ENCODE data around the gene EBPL.

Gene EBPL

DNA sequence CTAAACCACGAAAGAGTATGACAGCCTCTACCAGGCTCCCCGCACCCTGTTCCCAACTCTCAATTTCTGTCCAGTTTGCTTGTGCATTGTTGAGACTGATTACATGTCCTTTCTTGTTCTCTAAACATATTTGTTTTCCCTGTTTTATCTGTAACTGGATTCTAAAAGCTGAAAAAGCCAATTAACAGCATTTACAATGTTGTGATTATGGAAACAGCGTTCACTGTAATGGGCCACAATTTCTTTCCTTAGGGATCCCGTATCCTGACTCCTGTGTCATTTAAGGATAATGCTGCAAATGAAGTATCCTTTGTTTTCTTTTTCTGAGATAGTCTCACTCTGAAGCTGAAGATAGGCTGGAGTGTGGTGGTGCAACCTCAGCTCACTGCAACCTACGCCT is 20.5 kb downstream of the EBPL start:
- DNase-seq = no peak

DNA sequence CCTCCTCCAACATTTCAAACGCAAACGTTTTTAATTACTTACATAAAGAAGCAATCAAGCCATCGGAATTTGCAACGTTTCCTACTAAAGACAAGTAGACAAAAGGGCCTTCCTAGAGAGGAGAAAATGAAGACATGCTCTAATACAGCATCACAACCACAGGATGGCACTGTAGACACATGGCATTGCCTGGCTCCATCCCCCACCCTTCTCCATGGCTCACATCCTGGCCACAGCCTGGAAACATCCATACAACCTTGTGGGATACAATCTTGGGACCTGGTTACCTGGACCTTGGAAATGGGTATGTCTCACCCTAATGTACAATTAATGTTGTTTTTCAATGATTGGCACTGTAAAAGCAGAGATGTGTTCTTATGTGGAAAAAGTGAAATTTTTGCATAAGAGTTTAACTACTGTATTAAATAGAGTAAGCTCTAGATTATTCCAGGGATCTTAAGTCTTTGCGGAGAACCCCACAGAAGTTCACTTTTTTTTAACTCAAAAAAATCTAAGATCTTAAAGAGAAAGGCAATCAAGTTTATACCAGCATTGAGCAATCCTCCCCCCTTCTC is 21.5 kb downstream of the EBPL start:
- DNase-seq = peak; percentile 6 to 41

DNA sequence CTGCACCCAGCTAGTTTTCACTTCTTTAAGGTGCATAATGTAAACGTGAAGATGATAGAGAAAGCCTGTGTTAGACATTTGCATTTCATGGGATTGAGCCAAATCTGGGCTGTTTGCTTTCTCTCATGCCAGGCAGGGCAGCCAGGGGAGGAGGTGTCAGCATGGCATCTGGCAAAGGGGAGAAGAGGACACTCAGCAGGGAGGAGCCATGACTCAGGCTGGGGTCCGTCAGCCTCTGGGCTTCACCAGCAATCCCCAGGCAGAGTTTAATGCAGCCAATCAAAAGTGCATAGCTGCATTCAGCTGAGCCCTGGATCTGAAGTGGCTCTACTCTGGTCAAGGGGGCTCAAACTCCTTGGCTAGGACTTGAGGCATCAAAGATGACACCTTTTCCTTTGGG is 23.5 kb downstream of the EBPL start:
- DNase-seq = peak in 1 of 2 experiments; percentile 33

DNA sequence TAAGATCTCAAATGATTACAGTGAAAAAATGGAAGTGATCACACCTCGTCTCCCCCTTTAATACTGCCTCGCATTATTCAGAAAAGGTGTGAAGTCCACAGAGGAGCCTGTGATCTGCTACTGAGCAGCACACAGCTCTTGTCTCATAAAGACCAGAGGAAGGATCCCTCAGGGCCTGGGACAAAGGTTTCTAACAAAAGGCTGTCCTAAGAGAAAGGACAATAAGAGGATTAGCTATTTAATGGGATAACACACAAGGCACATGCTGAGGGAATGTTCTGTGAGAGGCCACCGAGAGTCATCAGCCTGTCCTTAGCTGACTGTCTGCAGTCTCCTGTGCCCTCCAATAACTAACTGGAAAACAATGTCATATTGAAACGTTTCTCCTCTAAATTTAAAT is 26.7 kb downstream of the EBPL start:
- no peak for DNase-seq

DNA sequence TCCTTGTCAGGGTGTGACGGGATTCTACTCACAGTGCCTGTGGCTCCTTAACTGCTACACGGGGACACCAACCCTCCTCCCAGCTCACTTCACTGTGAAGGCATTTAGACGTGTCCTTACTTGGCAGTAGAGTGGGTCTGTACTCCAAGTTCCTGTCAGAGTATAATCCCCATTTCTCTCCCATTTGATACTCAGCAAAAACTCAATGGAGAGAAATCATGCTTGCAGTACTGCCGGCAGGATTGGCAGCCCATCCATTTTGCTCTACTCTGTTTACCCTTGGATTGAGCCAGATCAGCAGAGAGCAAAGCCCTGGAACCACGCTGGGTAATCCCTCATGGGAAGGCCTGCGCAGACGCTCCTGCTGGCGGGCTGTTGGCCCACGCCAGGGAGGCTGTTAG is 34.0 kb downstream of the EBPL start:
- DNase-seq = no peak

DNA sequence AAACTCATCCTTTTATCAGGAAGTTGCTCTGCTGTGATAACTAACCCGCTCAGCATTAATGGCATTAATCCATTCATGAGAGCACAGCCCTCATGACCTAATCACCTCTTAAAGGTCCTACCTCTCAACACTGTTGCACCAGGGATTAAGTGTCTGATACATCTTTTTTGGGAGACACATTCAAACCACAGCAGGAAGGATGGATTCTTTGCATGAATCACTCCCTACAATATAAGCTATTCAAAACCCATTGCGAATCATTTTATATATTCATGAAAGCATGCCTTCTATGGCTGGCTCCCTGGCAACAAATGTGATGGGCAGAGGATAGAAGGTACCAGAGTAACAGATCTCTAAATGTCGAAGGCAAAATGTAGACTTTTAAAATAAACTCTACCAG is 35.4 kb downstream of the EBPL start:
- DNase-seq = no peak

DNA sequence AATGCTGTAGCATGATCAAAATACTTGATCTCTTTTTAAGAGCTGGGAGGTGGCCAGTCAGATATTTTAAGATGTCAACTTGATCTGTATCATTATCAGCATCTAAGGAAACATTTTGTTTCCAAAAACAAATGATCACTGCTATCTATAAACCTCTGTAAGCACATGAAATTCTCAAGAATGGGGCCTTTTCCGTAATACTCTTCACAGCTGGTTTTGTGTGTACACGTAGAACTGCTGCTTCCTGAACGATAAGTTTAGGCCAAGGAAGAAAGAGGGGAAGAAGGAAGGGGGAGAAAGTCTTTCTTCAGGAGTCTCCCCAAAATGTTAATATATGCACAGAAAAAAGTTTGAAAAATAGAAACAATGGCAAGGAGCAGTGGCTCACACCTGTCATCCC is 37.3 kb downstream of the EBPL start:
- no peak for DNase-seq

DNA sequence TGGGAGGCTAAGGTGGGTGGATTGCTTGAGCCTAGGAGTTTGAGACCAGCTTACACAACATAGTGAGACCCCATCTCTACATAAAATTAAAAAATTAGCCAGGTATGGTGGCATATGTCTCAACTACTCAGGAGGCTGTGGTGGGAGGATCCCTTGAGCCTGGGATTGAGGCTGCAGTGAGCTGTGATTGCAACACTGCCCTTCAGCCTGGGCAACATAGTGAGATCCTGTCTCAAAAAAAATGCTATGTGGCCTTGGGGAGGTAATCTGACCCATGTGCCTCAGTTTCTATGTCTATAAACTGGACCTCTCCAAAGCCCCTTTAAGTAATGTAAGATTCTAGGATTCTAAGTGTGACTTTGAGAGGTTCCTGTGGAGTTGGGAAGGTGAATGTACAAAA is 37.8 kb downstream of the EBPL start:
- no peak for DNase-seq

DNA sequence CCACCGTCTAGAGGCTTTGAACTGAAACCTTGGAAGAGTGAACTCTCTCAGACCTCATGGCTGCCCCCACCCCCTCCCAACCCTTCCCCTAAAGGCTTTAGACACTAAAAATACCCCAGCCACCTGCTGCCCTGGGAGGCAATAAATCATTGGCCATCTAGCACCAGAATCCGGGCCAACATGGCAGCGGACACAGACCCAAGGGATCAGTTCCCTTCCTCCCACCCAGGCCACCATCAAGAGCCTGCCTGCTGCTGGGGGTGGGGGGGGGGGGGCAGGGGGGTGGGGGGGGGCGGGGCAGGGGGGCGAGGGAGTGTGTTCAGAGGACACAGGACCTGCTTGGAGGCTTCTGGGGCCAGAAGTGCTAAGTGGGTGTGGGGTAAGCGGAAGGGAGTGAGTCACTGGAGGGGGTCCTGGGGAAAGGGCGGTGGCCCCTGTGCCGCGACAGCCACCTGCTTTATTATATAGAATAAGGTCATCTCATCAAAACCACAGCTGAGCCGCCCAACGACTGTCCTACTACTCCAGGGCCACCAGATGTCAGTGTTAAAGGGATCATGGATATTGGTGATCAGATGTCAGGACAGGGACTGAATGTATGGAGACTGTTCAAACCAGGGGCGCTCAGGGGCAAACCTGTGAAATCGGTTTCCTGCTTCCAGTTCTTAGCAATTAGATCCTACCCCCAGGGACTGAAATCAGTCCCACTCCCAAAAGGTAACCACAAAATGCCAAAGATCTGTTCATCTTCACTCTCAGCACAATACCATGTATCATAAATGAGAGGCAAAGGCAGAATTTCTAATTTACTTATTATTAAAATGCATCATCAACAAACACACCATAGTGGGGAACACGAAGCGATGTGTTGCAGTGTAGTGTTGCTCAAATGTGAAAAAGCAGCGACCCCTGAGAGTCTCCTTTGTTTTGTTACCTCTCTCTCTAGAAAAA is 38.7 kb downstream of the EBPL start:
- DNase-seq = peak in 1 of 2 experiments; percentile 39

DNA sequence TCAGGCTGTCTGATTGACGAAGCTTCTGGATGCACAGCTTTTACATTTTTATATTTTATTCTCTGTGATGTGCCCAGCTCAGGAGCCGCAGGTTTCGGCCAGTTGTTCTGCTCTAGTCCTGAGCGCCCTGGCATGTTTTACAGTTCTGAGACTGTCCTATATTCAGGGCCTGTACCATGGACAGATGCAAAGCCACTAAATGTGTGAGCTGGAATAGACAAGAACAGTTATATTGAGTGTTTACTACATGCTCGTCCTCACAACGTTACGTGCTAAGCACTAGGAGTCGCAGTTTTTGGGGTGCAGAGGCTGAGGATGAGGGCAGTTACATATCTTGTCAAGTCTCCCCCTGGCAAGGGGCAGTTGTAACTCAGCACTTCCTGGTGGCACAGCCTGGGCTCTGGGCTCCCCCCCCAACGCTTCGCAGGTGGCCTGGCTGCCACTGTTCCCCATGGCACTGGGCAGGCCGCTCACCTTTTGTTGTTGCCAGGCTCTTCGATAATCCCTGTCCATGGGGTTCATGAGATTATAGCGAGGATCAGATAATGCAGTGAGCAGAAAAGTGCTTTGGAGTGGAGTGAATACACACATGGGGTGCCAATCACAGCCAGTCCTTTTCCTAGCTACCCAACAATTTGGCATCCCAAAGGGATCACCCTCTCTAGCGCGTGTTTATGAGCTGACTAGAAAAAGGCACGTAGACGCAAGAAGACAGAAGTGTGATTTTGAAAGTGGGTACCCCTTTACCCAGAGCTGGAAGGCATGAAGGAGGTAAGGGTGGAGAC is 39.5 kb downstream of the EBPL start:
- no peak for DNase-seq

DNA sequence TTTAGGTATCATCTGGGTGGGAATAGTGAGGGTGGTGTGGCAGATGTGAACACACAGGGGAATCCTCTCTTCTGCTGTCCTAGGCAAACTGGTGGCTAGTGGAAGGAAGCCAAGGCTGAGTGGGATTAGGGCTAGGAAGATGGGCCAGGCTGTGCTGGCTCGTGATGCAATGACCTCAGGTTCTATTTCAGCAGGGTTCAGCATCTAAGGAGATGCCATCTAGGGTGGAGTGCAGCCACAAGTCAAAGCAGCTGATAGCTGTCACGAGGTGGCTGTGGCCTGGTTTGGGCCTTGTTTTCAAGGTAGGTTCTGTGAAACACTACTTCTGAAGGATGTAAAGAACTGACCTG is 41.3 kb downstream of the EBPL start:
- no peak for DNase-seq

DNA sequence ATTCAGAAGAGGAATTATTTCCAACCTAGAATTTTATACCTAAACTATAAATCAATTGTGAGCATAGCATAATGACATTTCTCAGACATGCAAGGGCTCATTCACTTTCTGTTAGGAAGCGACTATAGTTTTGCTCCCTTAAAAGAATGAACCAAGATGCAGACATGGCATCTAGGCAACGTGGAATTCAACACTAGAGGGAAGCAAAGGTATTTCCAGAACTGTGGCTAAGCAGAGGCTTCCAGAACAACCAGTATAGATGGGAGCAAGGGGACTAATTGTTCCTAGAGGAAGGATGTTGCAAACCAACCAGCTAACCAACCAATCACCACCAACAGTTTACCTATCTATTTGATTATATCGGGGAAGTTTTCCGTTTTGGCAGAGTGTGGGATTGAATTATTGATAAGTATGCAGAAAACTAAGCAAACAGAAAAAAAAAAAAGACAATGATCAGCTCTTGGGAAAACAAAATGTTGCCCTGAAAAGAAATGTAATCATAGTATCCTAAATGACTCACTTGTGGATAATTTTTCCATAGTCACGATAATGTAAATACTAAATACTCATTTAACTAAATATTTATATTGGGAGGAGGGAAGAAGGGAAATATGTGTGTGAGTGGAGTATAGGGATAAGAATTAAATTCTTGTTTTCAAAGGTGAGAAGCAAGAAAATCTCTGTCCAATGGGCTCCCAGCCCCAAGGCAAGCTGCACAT is 41.9 kb downstream of the EBPL start:
- no peak for DNase-seq

DNA sequence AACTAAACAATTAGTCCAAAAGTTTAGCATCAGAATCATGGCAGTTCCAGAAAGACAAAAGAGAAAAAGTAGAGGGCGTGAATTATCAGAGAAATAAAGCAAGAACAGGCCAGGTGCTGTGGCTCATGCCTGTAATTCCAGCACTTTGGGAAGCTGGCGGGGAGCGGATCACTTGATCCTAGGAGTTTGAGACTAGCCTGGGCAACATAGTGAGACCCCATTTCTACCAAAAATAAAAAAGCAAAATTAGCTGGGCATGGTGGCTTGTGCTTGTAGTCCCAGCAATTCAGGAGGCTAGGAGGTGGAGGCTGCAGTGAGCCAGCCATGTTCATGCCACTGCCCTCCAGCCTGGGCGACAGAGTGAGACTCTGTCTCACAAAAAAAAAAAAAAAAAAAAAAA is 44.6 kb downstream of the EBPL start:
- DNase-seq = no peak

DNA sequence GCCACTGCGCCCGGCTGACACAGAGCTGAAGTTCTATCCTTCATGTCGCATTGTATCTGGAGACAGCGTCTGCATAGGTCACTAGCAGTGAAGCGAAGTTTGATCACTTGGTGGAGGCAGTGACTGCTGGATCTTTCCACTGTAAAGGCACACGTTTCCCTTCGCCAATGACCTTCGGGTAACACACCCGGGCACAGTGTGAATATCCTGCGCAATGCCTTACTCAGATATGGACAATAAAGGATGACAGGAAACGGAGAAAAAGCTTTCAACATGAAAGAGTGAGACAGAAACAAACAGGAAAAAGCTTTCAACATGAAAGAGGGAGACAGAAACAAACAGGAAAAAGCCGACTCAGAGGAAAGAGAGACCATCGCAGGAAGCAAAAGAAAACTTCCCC is 45.8 kb downstream of the EBPL start:
- DNase-seq = no peak

DNA sequence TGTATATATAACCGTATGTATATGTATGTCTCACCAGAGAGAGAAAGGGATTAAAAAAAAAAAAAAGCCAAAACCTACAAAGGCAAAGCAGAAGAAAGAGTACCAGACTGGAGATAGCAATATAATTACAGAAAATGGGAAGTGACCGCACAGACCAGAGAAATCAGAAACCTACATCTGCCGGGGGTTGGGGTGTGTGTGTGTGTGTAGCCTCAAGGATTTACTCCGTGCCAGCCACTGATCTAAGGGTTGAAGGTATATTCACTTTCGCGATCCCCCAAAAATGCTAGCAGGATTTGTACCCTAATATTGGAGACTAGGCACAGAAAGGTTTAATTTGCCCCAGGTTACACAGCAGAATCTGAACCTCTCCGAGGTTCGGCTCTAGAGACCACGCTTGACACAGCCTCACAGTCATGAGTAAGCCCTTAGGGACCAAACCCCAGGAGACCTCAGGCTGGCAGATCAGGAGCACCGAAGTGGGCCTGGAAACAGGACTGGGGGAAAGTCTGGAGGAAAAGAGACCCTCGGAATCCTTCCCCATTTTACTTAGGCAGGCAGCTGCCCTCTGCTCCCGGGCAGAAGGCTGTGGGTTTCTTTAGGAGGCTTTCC is 48.1 kb downstream of the EBPL start:
- no peak for DNase-seq

DNA sequence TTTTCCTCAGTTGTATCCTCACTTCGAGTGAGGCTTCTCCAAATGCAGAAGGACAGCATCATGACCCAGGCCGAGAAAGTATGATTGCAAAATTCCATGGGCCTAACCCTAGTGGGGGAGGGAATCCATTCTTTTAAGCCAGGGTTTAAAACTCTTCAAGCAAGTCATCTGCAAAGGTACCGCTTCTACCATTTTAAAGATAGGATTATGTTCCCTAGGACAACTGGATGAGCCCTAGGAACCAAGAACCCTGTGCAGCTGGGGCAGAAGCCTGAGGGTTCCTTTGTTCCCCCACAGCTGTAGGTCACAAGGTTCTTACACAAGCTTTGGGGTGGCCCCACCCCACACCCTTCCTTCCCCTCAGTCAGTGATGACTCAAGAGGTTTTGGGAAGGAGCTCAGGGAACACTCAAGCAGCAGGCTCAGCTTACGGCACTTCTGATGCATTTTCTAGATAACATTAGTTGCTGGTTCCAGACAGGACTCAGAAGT is 49.4 kb downstream of the EBPL start:
- DNase-seq = no peak

DNA sequence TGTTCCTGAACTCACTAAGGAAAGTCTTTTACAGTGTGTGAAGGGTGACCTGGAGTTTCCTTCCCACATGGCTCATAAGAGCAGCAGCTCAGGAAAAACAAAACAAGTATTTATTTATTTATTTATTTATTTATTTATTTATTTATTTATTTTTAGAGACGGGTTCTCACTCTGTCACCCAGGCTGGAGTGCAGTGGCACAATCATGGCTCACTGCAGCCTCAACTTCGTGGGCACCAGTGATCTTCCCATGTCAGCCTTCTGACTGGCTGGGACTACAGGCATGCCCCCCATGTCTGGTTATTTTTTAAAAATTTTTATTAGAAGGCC is 52.6 kb downstream of the EBPL start:
- no peak for DNase-seq

DNA sequence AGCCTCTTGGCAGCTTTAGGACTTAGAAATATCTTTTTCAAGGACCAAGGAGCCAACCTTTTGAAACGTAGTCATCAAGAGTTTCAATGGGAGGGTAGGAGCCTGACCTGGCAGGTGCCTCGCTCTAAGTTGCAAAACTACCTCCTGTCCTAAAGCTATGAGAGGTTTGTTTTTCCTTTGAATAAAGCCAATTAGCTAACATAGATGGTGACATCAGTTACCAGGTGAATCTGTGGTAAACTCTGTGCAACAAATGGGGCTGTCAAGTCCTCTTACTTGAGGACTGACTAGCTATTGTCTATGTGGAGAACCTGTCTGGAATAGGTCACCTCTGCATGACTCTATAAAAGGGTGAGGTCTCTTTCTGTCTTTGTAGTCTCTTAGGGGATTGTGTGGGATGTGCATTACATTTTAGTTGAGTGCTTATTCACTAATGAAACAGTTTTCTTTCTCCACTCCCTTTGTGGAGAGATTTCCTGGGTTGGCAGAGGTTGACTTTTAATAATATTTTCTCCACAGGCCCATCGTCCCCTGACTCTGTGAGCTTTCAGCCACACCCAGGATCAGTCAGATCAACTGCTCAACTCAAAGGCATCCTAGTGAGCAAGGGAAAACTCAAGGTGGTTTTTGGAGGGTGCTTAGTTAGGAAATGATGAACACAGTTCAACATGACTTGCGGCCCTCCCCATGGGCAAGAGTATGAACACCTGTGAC is 53.1 kb downstream of the EBPL start:
- DNase-seq = no peak

DNA sequence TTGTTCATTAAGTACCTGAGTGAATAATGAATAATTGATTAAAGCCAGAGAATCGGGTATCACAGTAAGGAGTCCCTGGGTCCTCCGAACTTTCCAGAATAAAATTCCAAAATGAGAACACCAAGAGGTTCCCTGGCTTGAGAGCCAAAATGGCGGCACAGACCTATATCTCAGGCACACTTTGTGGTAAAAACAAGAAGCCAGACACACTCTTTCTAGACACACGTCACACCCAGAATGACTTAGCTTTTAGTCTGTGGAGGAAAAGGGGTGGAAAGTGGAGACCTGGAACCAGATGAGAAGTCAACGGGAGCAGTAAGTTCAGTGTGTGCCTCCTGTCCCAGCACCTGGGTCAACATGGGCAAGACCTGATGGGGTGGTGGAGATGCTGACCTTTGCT is 54.6 kb downstream of the EBPL start:
- DNase-seq = no peak

DNA sequence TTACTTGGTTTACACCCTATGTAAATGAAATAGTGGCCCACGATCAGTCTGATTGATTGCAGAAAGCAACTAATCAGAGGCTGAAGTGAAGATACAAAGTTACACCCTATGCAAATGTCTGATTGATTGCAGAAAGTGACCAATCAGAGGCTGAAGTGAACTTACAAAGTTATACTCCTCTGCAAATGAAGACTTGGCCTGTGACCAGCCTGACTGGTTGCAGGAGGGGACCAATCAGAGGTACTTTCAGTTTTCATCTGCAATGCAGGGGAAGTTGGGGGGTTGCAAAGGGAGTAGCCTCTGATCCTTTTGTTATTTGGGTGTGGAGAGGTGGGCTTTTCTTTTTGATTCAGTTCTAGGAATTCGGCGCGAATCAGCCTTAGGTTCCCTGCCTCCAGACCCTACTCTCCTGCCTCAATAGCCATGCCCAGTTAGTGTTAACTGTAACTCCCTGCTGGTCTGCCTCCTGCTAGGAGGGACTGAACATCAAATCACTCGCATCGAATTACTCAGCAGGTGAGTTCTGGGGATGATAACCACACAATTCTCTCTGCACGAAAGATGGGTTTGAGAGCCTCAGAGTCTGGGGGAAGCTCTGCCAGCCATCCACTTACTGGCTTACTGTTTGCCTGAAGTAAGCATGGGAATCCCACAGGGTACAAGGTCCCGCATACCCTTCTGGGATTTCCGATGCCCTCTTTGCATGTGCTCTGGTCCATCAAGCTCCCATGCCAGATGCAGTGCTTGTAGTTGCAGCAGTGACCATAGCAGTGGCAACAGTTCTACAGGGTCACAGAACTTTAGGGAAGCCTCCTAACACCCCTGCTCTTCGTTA is 55.5 kb downstream of the EBPL start:
- no peak for DNase-seq

DNA sequence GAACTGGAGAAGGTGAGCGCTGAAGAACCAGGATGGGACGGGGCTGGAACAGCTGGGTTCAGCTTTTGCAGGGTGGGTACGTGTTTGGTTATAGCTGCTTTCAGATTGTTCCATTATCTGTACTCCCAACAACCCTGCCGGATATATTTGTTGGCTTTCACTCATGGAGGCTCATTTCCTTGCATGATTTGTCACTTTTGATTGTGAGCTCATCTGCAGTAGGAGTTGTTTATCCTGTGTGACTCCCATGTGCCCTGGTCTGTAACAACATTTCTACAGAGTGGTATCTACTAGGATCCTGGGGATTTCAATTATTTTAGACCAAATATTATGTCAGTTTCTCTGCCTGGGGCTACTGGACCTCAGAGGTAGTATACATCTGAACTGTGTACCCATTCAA is 57.6 kb downstream of the EBPL start:
- no peak for DNase-seq
